Prostate gland (tissue), 2 donors: ENCODE results near the gene NPY.

Experiments
- POLR2A ChIP-seq: fragments of 450-650 bp; IDR thresholded peaks from one replicate; pipeline ENCODE4 v1.6.1; 2016; ENCODE audit warnings: antibody characterized with exemption, mild to moderate bottlenecking
- POLR2AphosphoS5 ChIP-seq: sonication (generic); formaldehyde crosslinking; IDR thresholded peaks from one replicate; pipeline ENCODE4 v1.6.1; 2017; ENCODE audit warnings: antibody characterized with exemption
- TF ChIP-seq, protein P1 (sequence below), 4 experiments: fragments of 200-600 bp in 2 of 4; fragments of 450-650 bp in 2 of 4; sonication (generic) in 2 of 4; IDR thresholded peaks; 1 replicate in 3 of 4; 2 replicates in 1 of 4; pipeline ENCODE4 v1.5.1; 2016 to 2019; ENCODE audit warnings: antibody characterized with exemption in 4 of 4, mild to moderate bottlenecking in 2 of 4, moderate library complexity in 2 of 4

DNA sequence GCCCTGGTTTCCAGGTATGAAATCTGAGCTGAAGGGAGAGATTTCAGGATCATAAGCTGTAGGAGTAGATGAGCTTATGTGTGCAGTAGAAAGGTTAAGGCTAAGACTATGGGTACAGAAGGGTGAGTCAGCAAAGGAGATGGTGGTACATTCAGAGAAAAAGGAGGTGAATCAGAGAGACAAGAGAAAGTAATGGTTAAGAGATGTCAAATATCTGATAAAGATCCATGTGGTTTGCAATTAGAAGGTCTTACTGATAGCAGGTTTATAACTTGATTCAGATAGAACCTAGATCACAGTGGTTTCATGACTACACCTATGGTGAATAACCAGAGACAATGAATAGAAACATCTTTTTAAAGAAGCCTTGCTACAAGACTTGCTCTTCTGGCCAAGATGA lies 4.5 kb upstream of the NPY start:
- TF ChIP-seq, protein P1, sequence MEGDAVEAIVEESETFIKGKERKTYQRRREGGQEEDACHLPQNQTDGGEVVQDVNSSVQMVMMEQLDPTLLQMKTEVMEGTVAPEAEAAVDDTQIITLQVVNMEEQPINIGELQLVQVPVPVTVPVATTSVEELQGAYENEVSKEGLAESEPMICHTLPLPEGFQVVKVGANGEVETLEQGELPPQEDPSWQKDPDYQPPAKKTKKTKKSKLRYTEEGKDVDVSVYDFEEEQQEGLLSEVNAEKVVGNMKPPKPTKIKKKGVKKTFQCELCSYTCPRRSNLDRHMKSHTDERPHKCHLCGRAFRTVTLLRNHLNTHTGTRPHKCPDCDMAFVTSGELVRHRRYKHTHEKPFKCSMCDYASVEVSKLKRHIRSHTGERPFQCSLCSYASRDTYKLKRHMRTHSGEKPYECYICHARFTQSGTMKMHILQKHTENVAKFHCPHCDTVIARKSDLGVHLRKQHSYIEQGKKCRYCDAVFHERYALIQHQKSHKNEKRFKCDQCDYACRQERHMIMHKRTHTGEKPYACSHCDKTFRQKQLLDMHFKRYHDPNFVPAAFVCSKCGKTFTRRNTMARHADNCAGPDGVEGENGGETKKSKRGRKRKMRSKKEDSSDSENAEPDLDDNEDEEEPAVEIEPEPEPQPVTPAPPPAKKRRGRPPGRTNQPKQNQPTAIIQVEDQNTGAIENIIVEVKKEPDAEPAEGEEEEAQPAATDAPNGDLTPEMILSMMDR (IDR thresholded peaks at IDR 0.05) = no peak
- TF ChIP-seq POLR2AphosphoS5 (no peak), POLR2A (no peak)
